ENCODE measurements around the gene DCUN1D2.
"Not testable (repeated sequence)": the region's sequence is repeated elsewhere in the genome, so short reads cannot be mapped to it uniquely, and the experiment has no call there.

DCUN1D2 gene

DNA sequence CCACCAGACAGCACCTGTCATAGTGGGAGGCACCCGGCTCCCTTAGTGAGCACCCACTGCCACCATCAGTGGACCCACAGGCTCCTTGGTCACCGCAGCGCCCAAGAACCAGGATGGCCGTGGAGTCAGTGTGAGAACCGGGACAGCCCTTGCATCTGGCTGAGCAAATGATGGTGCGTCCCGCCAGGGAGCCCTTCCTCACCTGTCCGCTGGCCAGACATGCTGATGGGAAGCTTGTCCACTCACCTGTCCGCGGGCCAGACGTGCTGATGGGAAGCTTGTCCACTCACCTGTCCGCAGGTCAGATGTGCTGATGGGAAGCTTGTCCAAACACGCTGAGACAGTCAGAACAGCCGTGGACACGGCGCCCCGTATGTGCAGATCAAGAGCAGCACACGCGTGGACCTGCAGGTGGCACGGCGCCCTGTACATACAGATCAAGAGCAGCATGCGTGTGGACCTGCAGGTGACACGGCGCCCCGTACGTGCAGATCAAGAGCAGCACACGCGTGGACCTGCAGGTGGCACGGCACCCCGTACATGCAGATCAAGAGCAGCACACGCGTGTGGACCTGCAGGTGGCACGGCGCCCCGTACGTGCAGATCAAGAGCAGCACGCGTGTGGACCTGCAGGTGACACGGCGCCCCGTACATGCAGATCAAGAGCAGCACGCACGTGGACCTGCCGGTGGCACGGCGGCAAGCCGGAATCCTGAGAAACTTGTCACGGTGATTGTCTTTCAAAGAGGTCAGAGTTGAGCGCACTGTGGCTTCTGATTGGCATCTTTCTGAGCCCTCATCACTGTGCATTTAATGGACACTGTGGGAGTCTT is 40.7 kb upstream of the DCUN1D2 start:
- H3K4me3 ChIP-seq (ENCODE audit: low read length): no peak overlapping the region
- peaks cover 14% of the 10 kb centered on the region for H3K4me1 ChIP-seq (ENCODE audit: control insufficient read depth, insufficient read depth, low read length)
- H3K9ac ChIP-seq (ENCODE audit: low read length): no peak overlapping the region
- H3K27me3 ChIP-seq (ENCODE audit: control insufficient read depth, insufficient read depth, low read length): no peaks in the 10 kb centered on the region
- peaks cover 16% of the 10 kb centered on the region for H3K36me3 ChIP-seq (ENCODE audit: control insufficient read depth, insufficient read depth, low read length)
- no peak overlapping the region for H3K27ac ChIP-seq (ENCODE audit: low read depth, low read length)

DNA sequence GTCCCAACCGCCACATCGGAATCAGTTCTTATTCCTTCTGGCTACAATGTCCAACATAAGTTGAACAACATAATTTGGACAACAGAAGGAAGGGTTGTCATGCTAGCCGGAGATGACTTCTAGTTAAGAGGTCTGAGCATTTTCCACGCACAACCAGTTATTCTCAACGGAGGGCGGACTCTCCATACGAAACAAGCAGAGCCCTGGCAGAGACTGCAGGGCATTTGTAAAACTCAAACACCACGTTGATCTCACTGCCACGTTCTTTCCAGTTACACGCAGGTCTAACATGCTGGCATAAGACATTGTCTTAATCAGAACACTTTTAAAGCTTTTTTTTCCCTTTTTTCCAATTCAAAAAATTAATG is 38.3 kb upstream of the DCUN1D2 start:
- Histone ChIP-seq H3K4me1 (ENCODE audit: control insufficient read depth, insufficient read depth, low read length) (peaks cover 14% of the 10 kb centered on the region), H3K27ac (ENCODE audit: low read depth, low read length) (no peak overlapping the region), H3K27me3 (ENCODE audit: control insufficient read depth, insufficient read depth, low read length) (no peaks in the 10 kb centered on the region), H3K4me3 (ENCODE audit: low read length) (no peak overlapping the region), H3K9ac (ENCODE audit: low read length) (no peak overlapping the region), H3K36me3 (ENCODE audit: control insufficient read depth, insufficient read depth, low read length) (peaks cover 16% of the 10 kb centered on the region)

DNA sequence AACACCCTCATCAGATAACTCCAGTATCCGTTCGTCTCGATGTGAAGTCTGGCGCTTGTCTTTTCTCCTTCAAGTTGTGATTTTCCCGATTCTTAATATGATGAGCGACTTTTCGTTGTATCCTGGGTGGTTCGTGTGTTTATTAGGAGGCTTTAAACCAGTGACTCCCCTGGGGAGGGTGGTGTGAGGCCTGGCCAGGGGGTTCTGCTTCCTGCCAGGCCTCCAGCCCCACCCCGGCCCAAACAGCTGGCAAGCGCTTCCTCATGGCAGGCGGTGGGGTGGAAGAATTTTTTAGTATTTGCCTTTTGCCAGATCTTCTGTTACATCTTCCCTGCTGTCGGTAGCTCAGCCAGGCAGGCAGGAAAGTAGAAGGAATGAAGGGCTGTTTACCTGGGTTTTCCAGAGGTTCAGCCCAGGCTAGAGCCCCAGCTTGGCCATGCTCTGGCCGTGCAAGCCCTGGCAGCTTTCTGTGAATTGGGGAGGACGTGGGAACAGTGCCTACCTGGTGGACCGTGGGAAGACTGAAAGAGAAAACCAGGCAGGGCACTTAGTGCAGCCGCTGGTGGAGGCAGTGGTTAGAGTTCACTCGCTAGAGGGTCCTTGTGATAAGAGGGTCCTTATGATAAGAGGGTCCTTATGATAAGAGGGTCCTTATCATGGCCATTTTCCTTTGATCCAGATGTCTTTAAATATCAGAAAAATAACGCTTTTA is 37.7 kb upstream of the DCUN1D2 start:
- Histone ChIP-seq H3K36me3 (ENCODE audit: control insufficient read depth, insufficient read depth, low read length) (peaks cover 16% of the 10 kb centered on the region), H3K4me3 (ENCODE audit: low read length) (no peak overlapping the region), H3K27me3 (ENCODE audit: control insufficient read depth, insufficient read depth, low read length) (no peaks in the 10 kb centered on the region), H3K9ac (ENCODE audit: low read length) (no peak overlapping the region), H3K27ac (ENCODE audit: low read depth, low read length) (no peak overlapping the region), H3K4me1 (ENCODE audit: control insufficient read depth, insufficient read depth, low read length) (peaks cover 10% of the 10 kb centered on the region)

DNA sequence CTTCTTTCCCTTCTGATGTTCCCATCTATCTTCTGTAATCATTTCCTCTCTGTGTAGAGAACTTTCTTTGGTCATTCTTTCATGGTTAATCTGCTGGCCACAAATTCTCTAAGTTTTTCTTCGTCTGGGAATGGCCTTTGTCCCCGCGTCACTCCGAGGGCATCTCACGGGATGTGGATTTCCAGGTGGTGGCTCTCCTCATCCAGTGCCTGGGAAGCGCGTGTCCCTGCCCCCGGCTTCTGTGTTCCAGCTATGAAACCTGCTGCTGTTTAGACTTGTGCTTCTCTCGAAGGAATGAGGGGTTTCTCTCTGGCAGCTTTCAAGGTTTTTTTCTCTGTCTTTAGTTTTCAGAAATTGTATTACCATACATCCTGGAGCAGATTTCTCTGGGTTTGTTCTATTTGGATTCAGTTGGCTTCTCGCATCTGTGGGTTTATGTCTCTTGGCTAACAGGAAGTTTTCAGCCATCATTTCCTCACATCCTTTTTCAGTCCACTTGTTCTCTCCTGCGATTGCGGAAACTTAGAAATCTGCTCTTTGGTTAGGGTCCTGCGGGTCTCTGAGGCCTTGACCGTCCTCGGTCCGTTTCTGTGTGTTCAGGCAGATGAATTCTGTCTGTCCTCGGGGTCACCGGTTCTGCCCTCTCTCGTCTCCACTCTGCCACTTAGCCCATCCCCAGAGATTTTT is 36.9 kb upstream of the DCUN1D2 start:
- peaks cover 16% of the 10 kb centered on the region for H3K36me3 ChIP-seq (ENCODE audit: control insufficient read depth, insufficient read depth, low read length)

DNA sequence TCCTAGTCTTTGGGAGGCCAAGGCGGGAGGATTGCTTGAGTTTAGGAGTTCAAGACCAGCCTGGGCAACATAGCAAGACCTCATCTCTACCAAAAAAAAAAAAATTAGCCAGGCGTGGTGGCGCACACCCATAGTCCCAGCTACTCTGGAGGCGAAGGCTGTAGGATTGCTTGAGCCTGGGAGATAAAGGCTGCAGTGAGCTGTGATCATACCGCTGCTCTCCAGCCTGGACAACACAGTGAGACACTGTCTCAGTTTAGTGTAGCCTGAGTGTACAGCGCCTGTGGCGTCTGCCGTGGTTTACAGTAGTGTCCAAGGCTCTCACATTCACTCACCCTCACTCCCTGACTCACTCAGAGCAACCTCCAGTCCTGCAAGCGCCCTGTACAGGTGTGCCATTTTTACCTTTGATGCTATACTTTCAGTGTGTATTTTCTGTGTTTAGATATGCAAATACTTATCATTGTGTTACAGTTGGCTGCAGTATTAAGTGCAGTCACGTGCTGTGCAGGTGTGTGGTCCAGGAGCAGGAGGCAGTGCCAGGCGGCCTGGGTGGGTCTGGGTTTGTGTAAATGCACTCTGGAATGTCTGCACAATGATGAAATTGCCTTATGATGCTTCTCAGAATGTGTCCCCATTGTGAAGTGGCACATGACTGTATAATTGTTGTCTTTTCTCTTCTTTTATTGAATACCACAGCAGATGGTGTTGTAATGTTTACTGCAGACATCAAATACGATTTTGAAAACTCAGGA is 36.1 kb upstream of the DCUN1D2 start:
- peaks cover 13% of the 10 kb centered on the region for H3K36me3 ChIP-seq (ENCODE audit: control insufficient read depth, insufficient read depth, low read length)
- H3K9ac ChIP-seq (ENCODE audit: low read length): no peak overlapping the region
- no peak overlapping the region for H3K27ac ChIP-seq (ENCODE audit: low read depth, low read length)
- no peaks in the 10 kb centered on the region for H3K4me1 ChIP-seq (ENCODE audit: control insufficient read depth, insufficient read depth, low read length)
- H3K4me3 ChIP-seq (ENCODE audit: low read length): no peak overlapping the region
- no peaks in the 10 kb centered on the region for H3K27me3 ChIP-seq (ENCODE audit: control insufficient read depth, insufficient read depth, low read length)

More for the DNA sequence above, 36.9 kb upstream of the DCUN1D2 start:
- H3K27ac ChIP-seq (ENCODE audit: low read depth, low read length): no peak overlapping the region
- peaks cover 6% of the 10 kb centered on the region for H3K4me1 ChIP-seq (ENCODE audit: control insufficient read depth, insufficient read depth, low read length)
- H3K27me3 ChIP-seq (ENCODE audit: control insufficient read depth, insufficient read depth, low read length): no peaks in the 10 kb centered on the region
- H3K9ac ChIP-seq (ENCODE audit: low read length): no peak overlapping the region
- H3K4me3 ChIP-seq (ENCODE audit: low read length): no peak overlapping the region

DNA sequence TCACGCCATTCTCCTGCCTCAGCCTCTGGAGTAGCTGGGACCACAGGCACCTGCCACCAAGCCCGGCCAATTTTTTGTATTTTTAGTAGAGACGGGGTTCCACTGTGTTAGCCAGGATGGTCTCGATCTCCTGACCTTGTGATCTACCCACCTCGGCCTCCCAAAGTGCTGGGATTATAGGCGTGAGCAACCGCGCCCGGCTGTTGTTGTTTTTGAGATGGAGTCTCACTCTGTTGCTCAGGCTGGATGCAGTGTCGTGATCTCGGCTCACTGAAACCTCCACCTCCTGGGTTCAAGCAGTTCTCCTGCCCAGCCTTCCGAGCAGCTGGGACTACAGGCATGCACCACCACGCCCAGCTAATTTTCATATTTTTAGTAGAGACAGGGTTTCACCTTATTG is 31.9 kb upstream of the DCUN1D2 start:
- H3K36me3 ChIP-seq (ENCODE audit: control insufficient read depth, insufficient read depth, low read length): peaks cover 18% of the 10 kb centered on the region
- H3K27ac ChIP-seq (ENCODE audit: low read depth, low read length); H3K4me1 ChIP-seq (ENCODE audit: control insufficient read depth, insufficient read depth, low read length); H3K4me3 ChIP-seq (ENCODE audit: low read length); H3K9ac ChIP-seq (ENCODE audit: low read length); H3K27me3 ChIP-seq (ENCODE audit: control insufficient read depth, insufficient read depth, low read length): not testable (repeated sequence)

DNA sequence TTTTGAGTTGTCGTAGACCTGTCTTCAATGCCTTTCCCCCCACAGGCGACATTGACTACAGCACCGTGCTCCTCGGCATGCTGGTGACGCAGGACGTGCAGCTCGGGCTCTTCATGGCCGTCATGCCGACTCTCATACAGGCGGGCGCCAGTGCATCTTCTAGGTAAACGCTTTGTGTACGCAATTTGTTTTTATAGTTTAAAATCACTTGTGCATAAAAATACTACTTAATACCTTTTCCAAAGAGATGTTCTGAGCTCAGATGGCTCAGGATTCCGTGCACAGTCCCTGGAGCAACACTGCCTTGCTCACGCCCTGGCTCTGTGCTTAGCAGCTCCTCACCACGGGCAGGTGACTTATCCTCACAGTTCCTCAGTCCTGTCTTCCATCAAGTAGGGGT is 30.1 kb upstream of the DCUN1D2 start:
- Histone ChIP-seq H3K27me3 (ENCODE audit: control insufficient read depth, insufficient read depth, low read length) (no peaks in the 10 kb centered on the region), H3K36me3 (ENCODE audit: control insufficient read depth, insufficient read depth, low read length) (peaks cover 13% of the 10 kb centered on the region), H3K4me1 (ENCODE audit: control insufficient read depth, insufficient read depth, low read length) (no peaks in the 10 kb centered on the region), H3K4me3 (ENCODE audit: low read length) (no peak overlapping the region), H3K9ac (ENCODE audit: low read length) (no peak overlapping the region), H3K27ac (ENCODE audit: low read depth, low read length) (no peak overlapping the region)

DNA sequence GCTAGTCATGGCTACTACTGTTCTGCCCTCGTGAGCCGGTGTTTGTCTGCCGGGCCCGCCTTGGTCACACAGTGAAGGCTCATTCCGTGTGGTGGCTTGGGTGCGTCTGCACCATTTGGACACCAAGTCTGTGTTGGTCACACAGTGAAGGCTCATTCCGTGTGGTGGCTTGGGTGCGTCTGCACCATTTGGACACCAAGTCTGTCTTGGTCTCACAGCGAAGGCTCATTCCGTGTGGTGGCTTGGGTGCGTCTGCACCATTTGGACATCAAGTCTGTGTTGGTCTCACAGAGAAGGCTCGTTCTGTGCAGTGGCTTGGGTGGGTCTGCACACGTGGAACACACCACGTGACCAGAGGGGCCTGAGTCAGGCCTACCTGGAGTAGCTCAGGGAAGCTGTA is 29.0 kb upstream of the DCUN1D2 start:
- no peak overlapping the region for H3K27ac ChIP-seq (ENCODE audit: low read depth, low read length)
- no peak overlapping the region for H3K4me3 ChIP-seq (ENCODE audit: low read length)
- no peaks in the 10 kb centered on the region for H3K27me3 ChIP-seq (ENCODE audit: control insufficient read depth, insufficient read depth, low read length)
- H3K9ac ChIP-seq (ENCODE audit: low read length): no peak overlapping the region
- no peaks in the 10 kb centered on the region for H3K4me1 ChIP-seq (ENCODE audit: control insufficient read depth, insufficient read depth, low read length)
- H3K36me3 ChIP-seq (ENCODE audit: control insufficient read depth, insufficient read depth, low read length): peaks cover 13% of the 10 kb centered on the region

DNA sequence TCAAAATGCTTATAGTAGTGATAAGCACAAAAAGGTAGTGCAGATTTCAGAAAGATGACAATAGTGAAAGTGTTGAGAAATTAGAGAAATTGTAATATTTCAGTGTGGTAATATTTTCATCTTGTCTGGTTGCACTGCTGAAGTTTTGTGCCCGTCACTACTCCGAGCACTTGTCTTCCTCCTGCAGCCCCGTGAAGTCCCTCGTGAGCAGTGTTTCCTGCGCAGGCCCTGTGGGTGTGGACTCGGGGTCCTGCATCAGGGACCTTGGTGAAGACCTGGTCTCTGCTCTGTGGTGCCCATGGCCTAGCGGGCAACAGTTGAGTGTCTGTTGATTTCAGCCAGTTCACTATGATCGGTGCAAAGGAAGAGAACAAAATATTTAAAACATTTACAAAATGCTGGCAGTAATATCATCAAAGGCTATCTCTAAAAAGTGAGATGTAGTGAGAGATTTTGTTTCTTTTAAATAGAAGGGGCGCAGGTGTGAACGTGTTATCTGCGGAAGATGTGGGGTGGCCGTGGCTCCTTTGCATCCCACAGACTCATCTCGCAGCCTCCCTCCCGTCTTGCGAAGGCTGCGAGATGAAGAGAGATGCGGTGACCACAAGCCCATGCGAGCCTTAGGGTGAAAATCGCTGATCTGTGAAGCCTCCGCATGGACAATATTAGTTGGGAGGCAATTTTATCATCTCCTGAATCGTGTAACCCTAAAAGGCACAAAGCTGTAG is 27.7 kb upstream of the DCUN1D2 start:
- Histone ChIP-seq H3K9ac (ENCODE audit: low read length) (no peak overlapping the region), H3K27ac (ENCODE audit: low read depth, low read length) (no peak overlapping the region), H3K27me3 (ENCODE audit: control insufficient read depth, insufficient read depth, low read length) (no peaks in the 10 kb centered on the region), H3K36me3 (ENCODE audit: control insufficient read depth, insufficient read depth, low read length) (peaks cover 13% of the 10 kb centered on the region), H3K4me3 (ENCODE audit: low read length) (no peak overlapping the region), H3K4me1 (ENCODE audit: control insufficient read depth, insufficient read depth, low read length) (no peaks in the 10 kb centered on the region)

DNA sequence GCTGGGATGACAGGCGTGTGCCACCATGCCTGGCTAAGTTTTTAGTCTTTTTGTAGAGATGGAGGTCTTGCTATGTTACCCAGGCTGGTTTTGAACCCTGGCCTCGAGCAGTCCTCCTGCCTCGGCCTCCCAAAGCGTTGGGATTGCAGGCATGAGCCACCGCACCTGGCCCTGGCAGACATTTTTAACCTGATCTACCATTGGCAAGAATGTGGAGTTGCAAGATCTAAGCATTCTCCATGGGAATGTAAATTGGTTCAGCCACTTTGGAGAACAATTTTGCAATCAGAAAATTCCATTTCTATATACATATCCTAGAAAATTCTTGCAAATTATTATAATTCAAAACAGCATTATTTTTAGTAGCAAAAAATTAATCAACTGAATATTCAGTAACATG is 24.3 kb upstream of the DCUN1D2 start:
- Histone ChIP-seq H3K27me3 (ENCODE audit: control insufficient read depth, insufficient read depth, low read length) (no peaks in the 10 kb centered on the region), H3K4me3 (ENCODE audit: low read length) (no peak overlapping the region), H3K9ac (ENCODE audit: low read length) (no peak overlapping the region), H3K27ac (ENCODE audit: low read depth, low read length) (no peak overlapping the region), H3K36me3 (ENCODE audit: control insufficient read depth, insufficient read depth, low read length) (peaks cover 23% of the 10 kb centered on the region), H3K4me1 (ENCODE audit: control insufficient read depth, insufficient read depth, low read length) (no peaks in the 10 kb centered on the region)

DNA sequence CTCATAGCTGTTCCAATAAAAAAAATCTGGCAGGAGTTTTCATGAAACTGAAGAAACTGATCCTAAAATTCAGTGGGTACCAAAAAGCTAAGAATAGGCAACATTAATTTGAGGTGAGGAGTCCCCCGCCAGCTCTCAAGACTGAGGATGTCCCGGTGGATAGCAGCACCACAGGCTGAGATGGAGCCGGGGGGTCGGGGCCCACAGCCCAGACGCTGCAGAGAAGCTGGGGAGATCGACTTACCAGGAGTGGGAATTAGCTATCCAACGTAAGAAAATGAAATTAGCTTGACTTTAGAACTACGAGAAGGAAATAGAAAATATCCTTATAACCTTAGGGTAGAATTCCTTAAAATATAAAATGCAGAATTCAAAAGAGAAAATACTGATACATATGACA is 23.2 kb upstream of the DCUN1D2 start:
- Histone ChIP-seq H3K36me3 (ENCODE audit: control insufficient read depth, insufficient read depth, low read length) (peaks cover 18% of the 10 kb centered on the region), H3K27ac (ENCODE audit: low read depth, low read length) (no peak overlapping the region), H3K4me1 (ENCODE audit: control insufficient read depth, insufficient read depth, low read length) (no peaks in the 10 kb centered on the region)

More for the DNA sequence above, 23.2 kb upstream of the DCUN1D2 start:
- H3K4me3 ChIP-seq (ENCODE audit: low read length): no peak overlapping the region
- no peak overlapping the region for H3K9ac ChIP-seq (ENCODE audit: low read length)
- no peaks in the 10 kb centered on the region for H3K27me3 ChIP-seq (ENCODE audit: control insufficient read depth, insufficient read depth, low read length)
